Measurements from ENCODE around the gene INPP5E.

GRCh38 chr9:136379891-136380290 is 59.8 kb downstream of the INPP5E start:
- TF ChIP-seq, protein P1, sequence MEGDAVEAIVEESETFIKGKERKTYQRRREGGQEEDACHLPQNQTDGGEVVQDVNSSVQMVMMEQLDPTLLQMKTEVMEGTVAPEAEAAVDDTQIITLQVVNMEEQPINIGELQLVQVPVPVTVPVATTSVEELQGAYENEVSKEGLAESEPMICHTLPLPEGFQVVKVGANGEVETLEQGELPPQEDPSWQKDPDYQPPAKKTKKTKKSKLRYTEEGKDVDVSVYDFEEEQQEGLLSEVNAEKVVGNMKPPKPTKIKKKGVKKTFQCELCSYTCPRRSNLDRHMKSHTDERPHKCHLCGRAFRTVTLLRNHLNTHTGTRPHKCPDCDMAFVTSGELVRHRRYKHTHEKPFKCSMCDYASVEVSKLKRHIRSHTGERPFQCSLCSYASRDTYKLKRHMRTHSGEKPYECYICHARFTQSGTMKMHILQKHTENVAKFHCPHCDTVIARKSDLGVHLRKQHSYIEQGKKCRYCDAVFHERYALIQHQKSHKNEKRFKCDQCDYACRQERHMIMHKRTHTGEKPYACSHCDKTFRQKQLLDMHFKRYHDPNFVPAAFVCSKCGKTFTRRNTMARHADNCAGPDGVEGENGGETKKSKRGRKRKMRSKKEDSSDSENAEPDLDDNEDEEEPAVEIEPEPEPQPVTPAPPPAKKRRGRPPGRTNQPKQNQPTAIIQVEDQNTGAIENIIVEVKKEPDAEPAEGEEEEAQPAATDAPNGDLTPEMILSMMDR (conservative IDR thresholded peaks at IDR 0.05; ENCODE audit: low read length) = no peak
- TF ChIP-seq EZH2phosphoT487 (IDR thresholded peaks at IDR 0.05; ENCODE audit: borderline replicate concordance, low read depth, low read length) = no peak

Data from OCI-LY7 (cell line).